HEK293T (cell line): ENCODE measurements around the gene PCDH1.
A peak's percentile ranks its signal among the peaks of the same experiment; 100 is the strongest.
"Not testable (repeated sequence)": the region's sequence is repeated elsewhere in the genome, so short reads cannot be mapped to it uniquely, and the experiment has no call there.

ENCODE experiments used
- CTCF ChIA-PET: fragments of 350-600 bp; formaldehyde crosslinking; extraction: SDS; loops from one replicate; lab custom pipeline; 2021; ENCODE audit warnings: antibody characterized with exemption, inconsistent platforms; lab: Yijun Ruan, JAX
- POLR2A ChIA-PET: fragments of 350-600 bp; formaldehyde crosslinking; extraction: SDS; loops from one replicate; lab custom pipeline; 2020; ENCODE audit warnings: antibody characterized with exemption, inconsistent platforms; lab: Yijun Ruan, JAX
- DNase-seq: peaks from one replicate; pipeline ENCODE4 v3.0.0; 2012; ENCODE audit warnings: mixed read lengths; ENCODE audit errors: extremely low spot score
- ARNT ChIP-seq: fragments of 450-650 bp; IDR thresholded peaks from 2 replicates; pipeline ENCODE4 v1.6.1; 2017; ENCODE audit warnings: mild to moderate bottlenecking
- BHLHE40 ChIP-seq: fragments of 450-650 bp; IDR thresholded peaks from 2 replicates; pipeline ENCODE4 v1.6.1; 2016; ENCODE audit warnings: mild to moderate bottlenecking, moderate library complexity, borderline replicate concordance
- CTBP1 ChIP-seq: fragments of 450-650 bp; IDR thresholded peaks from 2 replicates; pipeline ENCODE4 v1.6.1; 2016; ENCODE audit warnings: borderline replicate concordance
- ELF4 ChIP-seq: fragments of 450-650 bp; IDR thresholded peaks from 2 replicates; pipeline ENCODE4 v1.6.1; 2017; ENCODE audit warnings: antibody characterized with exemption
- FOXA1 ChIP-seq: fragments of 450-650 bp; IDR thresholded peaks from 2 replicates; pipeline ENCODE4 v1.6.1; 2016; ENCODE audit warnings: mild to moderate bottlenecking
- FOXK2 ChIP-seq: fragments of 450-650 bp; IDR thresholded peaks from 2 replicates; pipeline ENCODE4 v1.6.1; 2016; ENCODE audit warnings: mild to moderate bottlenecking
- FOXM1 ChIP-seq: fragments of 450-650 bp; IDR thresholded peaks from 2 replicates; pipeline ENCODE4 v1.6.1; 2017; ENCODE audit warnings: mild to moderate bottlenecking, borderline replicate concordance
- HDGF ChIP-seq: fragments of 450-650 bp; IDR thresholded peaks from 2 replicates; pipeline ENCODE4 v1.6.1; 2017; ENCODE audit warnings: antibody characterized with exemption, borderline replicate concordance
- L3MBTL2 ChIP-seq: fragments of 450-650 bp; conservative IDR thresholded peaks from 2 replicates; pipeline ENCODE4 v1.6.1; 2016; ENCODE audit warnings: mild to moderate bottlenecking
- LEF1 ChIP-seq: fragments of 450-650 bp; IDR thresholded peaks from 2 replicates; pipeline ENCODE4 v1.6.1; 2017; ENCODE audit warnings: mild to moderate bottlenecking, borderline replicate concordance
- NFRKB ChIP-seq: fragments of 450-650 bp; IDR thresholded peaks from 2 replicates; pipeline ENCODE4 v1.6.1; 2016; ENCODE audit warnings: mild to moderate bottlenecking, moderate library complexity
- PKNOX1 ChIP-seq: fragments of 450-650 bp; IDR thresholded peaks from 2 replicates; pipeline ENCODE4 v1.6.1; 2016
- SP1 ChIP-seq: fragments of 450-650 bp; IDR thresholded peaks from 2 replicates; pipeline ENCODE4 v1.6.1; 2017
- SUZ12 ChIP-seq: fragments of 450-650 bp; IDR thresholded peaks from 2 replicates; pipeline ENCODE4 v1.6.1; 2016; ENCODE audit warnings: mild to moderate bottlenecking
- TARDBP ChIP-seq: fragments of 450-650 bp; IDR thresholded peaks from 2 replicates; pipeline ENCODE4 v1.6.1; 2016
- ZNF384 ChIP-seq: fragments of 450-650 bp; IDR thresholded peaks from 2 replicates; pipeline ENCODE4 v1.6.1; 2016

PCDH1 gene

GRCh38 chr5:141878186-141878710, at the start of gene PCDH1:
Gene PCDH1, minus strand, starts transcription at chr5:141878410. Its CDS starts 148 bp downstream, at chr5:141878262.
- DNase-seq: peak; percentile 51
- TF ChIP-seq SUZ12: no peak
- TF ChIP-seq LEF1: no peak
- no peak for TF ChIP-seq ARNT
- no peak for TF ChIP-seq SP1
- no peak for TF ChIP-seq NFRKB
- TF ChIP-seq ZNF384: no peak
- no peak for TF ChIP-seq ELF4
- TF ChIP-seq FOXK2: no peak
- TF ChIP-seq FOXA1: no peak
- TF ChIP-seq TARDBP: no peak
- TF ChIP-seq BHLHE40: no peak
- no peak for TF ChIP-seq HDGF
- ChIA-PET CTCF (interaction anchor here (0.5 to 6.3 kb wide), 38 partner anchors 9 to 1438 kb away, joined by 3 to 33 read pairs (median 4); partner anchors contain the start of gene RNF14), POLR2A (interaction anchor here (0.9 to 7.4 kb wide), 6 partner anchors 28 to 195 kb away, joined by 3 to 47 read pairs (median 6); partner anchors contain the start of genes DELE1 and RNF14)

GRCh38 chr5:141926434-141926833, 48.2 kb upstream of the PCDH1 start:
- CTCF ChIA-PET: interaction anchor here (0.7 kb wide), 1 partner anchor 34 kb away, joined by 4 read pairs; no protein-coding TSS in a partner anchor
- POLR2A ChIA-PET: no interaction called here
- TF ChIP-seq FOXM1 (no peak), L3MBTL2 (no peak), ARNT (no peak), HDGF (no peak), LEF1 (no peak), NFRKB (no peak)
- no peak for DNase-seq

- peak; percentile 91 for DNase-seq
- POLR2A ChIA-PET: interaction anchor here (0.6 to 3.6 kb wide), 30 partner anchors 9 to 287 kb away, joined by 3 to 47 read pairs (median 4); partner anchors contain the start of genes HDAC3, PCDH1, RELL2 and RNF14
- CTCF ChIA-PET: interaction anchor here (0.6 to 2.0 kb wide), 4 partner anchors 9 to 238 kb away, joined by 3 to 7 read pairs (median 4); partner anchors contain the start of gene RNF14
- TF ChIP-seq ELF4 (peak; percentile 56; the same call in 1 of the 2 replicates), PKNOX1 (peak; percentile 8; the same call in 1 of the 2 replicates), L3MBTL2 (peak; percentile 63), BHLHE40 (no peak)
These were observed 45.5 kb upstream of the PCDH1 start, which contains the start of gene DELE1 for GRCh38 chr5:141923448-141924313. Gene DELE1, plus strand, starts transcription at chr5:141923871. Its CDS starts 71 bp downstream, at chr5:141923942.

- CTCF ChIA-PET: interaction anchor here (0.6 to 2.0 kb wide), 4 partner anchors 9 to 237 kb away, joined by 4 to 7 read pairs (median 6); partner anchors contain the start of gene RNF14
- not testable (repeated sequence) for DNase-seq
- POLR2A ChIA-PET: interaction anchor here (0.6 to 3.6 kb wide), 25 partner anchors 9 to 286 kb away, joined by 3 to 47 read pairs (median 4); partner anchors contain the start of genes HDAC3, PCDH1, RELL2 and RNF14
These were observed 44.7 kb upstream of the PCDH1 start for GRCh38 chr5:141922827-141923447.

- no peak for DNase-seq
- CTCF ChIA-PET: no interaction called here
- no peak for TF ChIP-seq HDGF
- no peak for TF ChIP-seq BHLHE40
- TF ChIP-seq FOXM1: no peak
- no peak for TF ChIP-seq ZNF384
- no peak for TF ChIP-seq LEF1
- no peak for TF ChIP-seq TARDBP
- TF ChIP-seq FOXA1: no peak
- no peak for TF ChIP-seq ARNT
- no peak for TF ChIP-seq ELF4
- no peak for TF ChIP-seq FOXK2
- no peak for TF ChIP-seq SP1
- no peak for TF ChIP-seq L3MBTL2
- no peak for TF ChIP-seq NFRKB
- TF ChIP-seq PKNOX1: no peak
- no peak for TF ChIP-seq CTBP1
- no peak for TF ChIP-seq SUZ12
- POLR2A ChIA-PET: interaction anchor here (3.6 kb wide), 1 partner anchor 40 kb away, joined by 47 read pairs; the partner anchor contains the start of gene PCDH1
These were observed 42.6 kb upstream of the PCDH1 start for GRCh38 chr5:141920771-141921170.
